Measurements from ENCODE around the gene DNAJC30. TPM values are rescaled to one million over a fixed set of nuclear protein-coding genes. Genes with fewer than 3 reads are reported as not detected.
"Not testable (repeated sequence)": the region's sequence is repeated elsewhere in the genome, so short reads cannot be mapped to it uniquely, and the experiment has no call there.

The DNAJC30 gene
- total RNA-seq, 4 donors from 2014 or later, result 1.9 to 26.7 (median 6.8) TPM

DNA sequence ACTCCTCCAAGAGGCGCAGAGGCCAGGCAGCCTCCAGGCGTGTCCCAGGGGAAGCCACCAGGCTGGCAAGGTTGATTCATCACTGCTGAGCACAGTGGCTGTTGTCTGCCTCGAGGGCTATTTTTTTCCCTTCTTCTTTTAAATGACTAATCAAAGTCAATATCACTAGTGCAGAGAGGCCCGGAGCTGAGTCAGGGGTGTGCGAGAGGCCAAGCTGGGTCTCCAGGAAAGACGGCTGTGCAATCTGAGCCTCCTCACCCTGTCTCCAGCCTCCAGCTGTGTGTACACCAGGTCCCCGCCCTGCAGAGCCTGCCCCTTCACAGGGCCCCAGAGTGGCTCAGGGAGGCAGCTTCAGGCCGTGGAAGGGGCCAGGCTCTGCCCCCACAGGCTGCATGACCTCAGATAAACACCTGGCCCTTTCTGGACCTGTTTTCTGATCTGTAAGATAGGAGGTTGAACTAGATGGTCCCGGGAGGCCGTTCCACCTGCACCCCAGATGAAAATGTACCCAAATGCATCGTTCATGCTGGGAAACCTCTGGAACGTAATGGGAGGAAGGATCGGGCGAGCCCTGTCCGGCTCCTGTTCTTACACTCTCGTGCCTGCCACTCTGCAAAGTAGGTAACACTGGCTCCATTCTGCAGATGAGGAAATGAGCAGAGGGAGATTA, 32.5 kb upstream of the DNAJC30 start:
- WGBS, 2 donors (ENCODE audit: low coverage in 1 of 2), result 42% methylated on average over 16 of the region's 16 CpGs; no CpG with 5 or more reads in 1 of the 2 donors
- Histone ChIP-seq H3K36me3 (no peaks in the 10 kb centered on the region), H3K4me1 (peaks cover 21 to 49% (median 45%) of the 10 kb centered on the region in 4 donors), H3K27me3 (peaks cover 9% of the 10 kb centered on the region), H3K27ac (peak overlapping the region in 3 of 4 donors; percentile 30 to 76 (median 36)), H3K4me3 (no peak overlapping the region), H3K9me3 (no peaks in the 10 kb centered on the region)
- in situ Hi-C loops (cut with MboI; ENCODE audit: low pct_ligation_motif_present in 1 of 4, low pct_unique_long_range_greater_than_20kb in 1 of 4, low sequenced_read_pairs in 3 of 4) (loop anchor here in 1 of 4 donors (10.0 kb wide), 1 partner anchor 101 kb away; no protein-coding TSS in a partner anchor), intact Hi-C loops (cut with DNase I; ENCODE audit: low total_unique reads) (no loop called here)
- TF ChIP-seq EP300 (IDR thresholded peaks at IDR 0.05; ENCODE audit: low read depth) (no peak), POLR2A (IDR thresholded peaks at IDR 0.05) (no peak)
- TF ChIP-seq, protein P1, sequence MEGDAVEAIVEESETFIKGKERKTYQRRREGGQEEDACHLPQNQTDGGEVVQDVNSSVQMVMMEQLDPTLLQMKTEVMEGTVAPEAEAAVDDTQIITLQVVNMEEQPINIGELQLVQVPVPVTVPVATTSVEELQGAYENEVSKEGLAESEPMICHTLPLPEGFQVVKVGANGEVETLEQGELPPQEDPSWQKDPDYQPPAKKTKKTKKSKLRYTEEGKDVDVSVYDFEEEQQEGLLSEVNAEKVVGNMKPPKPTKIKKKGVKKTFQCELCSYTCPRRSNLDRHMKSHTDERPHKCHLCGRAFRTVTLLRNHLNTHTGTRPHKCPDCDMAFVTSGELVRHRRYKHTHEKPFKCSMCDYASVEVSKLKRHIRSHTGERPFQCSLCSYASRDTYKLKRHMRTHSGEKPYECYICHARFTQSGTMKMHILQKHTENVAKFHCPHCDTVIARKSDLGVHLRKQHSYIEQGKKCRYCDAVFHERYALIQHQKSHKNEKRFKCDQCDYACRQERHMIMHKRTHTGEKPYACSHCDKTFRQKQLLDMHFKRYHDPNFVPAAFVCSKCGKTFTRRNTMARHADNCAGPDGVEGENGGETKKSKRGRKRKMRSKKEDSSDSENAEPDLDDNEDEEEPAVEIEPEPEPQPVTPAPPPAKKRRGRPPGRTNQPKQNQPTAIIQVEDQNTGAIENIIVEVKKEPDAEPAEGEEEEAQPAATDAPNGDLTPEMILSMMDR (IDR thresholded peaks at IDR 0.05), result no peak
- peak; percentile 28 for DNase-seq

DNA sequence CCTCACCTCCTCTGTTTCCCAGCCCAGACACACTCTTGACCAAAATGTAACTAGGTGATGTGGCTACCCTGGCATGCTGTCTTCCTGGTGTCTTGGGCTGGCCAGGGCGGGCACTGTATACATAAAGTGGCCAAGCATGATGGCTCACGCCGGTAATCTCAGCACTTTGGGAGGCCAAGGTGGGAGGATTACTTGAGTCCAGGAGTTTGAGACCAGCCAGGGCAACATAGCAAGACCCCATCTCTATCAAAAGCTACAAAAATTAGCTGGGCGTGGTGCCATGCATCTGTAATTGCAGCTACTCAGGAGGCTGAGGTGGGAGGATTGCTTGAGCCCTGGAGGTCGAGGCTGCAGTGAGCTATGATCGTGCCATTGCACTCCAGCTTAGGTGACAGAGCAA, 30.1 kb upstream of the DNAJC30 start:
- in situ Hi-C loops (cut with MboI; ENCODE audit: low pct_ligation_motif_present in 1 of 4, low pct_unique_long_range_greater_than_20kb in 1 of 4, low sequenced_read_pairs in 3 of 4), result loop anchor here in 1 of 4 donors (10.0 kb wide), 1 partner anchor 99 kb away; no protein-coding TSS in a partner anchor
- intact Hi-C loops (cut with DNase I; ENCODE audit: low total_unique reads); H3K27ac ChIP-seq; H3K9me3 ChIP-seq; DNase-seq; H3K36me3 ChIP-seq; H3K4me3 ChIP-seq; H3K27me3 ChIP-seq: not testable (repeated sequence)
- peaks cover 21 to 32% (median 30%) of the 10 kb centered on the region in 4 donors for H3K4me1 ChIP-seq
- WGBS, 2 donors (ENCODE audit: low coverage in 1 of 2), result 95 to 100% methylated on average over 2 to 6 of the region's 6 CpGs

DNA sequence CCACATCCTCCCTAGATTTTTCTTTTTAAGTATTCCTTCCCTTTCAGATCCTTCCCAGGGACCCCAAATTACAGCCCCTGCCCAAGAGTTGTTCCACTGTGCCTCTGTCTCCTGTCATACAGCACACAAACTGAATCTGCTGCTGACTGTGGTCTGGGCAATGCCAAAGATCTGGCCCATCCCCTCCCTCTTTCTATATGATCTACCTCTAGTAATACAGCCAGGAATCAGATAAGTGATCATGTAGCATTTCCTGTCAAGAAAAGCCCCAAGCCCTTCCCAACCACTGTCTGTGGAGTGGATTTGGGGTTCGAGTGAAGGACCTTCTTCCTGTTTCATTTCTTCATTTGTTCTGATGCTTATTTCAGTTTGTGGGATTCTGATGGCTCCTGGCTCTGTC, 29.5 kb upstream of the DNAJC30 start:
- Histone ChIP-seq H3K4me1 (peaks cover 19 to 26% (median 24%) of the 10 kb centered on the region in 4 donors), H3K9me3 (no peaks in the 10 kb centered on the region), H3K36me3 (no peaks in the 10 kb centered on the region), H3K27me3 (no peaks in the 10 kb centered on the region), H3K4me3 (no peak overlapping the region), H3K27ac (no peak overlapping the region)
- 60 to 83% methylated on average over 1 of the region's 1 CpG for WGBS, 2 donors (ENCODE audit: low coverage in 1 of 2)
- intact Hi-C loops (cut with DNase I; ENCODE audit: low total_unique reads), result no loop called here
- no peak for DNase-seq
- in situ Hi-C loops (cut with MboI; ENCODE audit: low pct_ligation_motif_present in 1 of 4, low pct_unique_long_range_greater_than_20kb in 1 of 4, low sequenced_read_pairs in 3 of 4), result loop anchor here in 1 of 4 donors (10.0 kb wide), 1 partner anchor 98 kb away; no protein-coding TSS in a partner anchor
- no peak for TF ChIP-seq POLR2AphosphoS5 (IDR thresholded peaks at IDR 0.05)
- no peak for TF ChIP-seq POLR2A (IDR thresholded peaks at IDR 0.05)
- TF ChIP-seq EP300 (IDR thresholded peaks at IDR 0.05; ENCODE audit: low read depth), result no peak
- TF ChIP-seq, protein P1 (IDR thresholded peaks at IDR 0.05), result no peak

DNA sequence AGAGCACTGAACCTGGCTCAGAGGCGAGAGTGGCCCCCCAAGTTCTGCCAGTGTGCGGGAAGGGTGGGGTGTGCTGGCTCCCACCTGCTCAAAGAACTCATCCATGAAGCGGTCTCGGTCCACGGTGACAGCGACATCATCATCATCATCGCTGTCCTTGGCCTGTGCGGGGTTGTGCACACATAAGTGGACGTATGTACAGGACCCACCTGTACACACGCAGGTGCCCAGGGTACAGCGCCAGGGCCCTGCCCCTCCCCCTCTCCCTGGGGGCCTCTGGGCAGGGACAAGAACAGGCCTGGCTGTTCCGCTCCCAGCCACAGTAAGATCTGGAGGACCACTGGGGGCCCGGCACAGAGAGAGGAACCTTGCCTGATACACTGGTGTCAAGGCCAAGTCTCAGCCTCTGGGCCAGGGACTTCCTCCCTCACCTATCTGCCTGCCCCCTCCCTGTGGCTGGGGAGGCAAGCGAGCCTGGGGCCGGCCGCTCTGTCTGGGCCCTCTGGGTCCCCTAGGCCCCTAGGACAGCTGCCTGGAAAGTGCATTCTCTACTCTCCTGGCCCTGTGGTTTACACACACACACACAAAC, 25.8 kb upstream of the DNAJC30 start:
- no peak overlapping the region for H3K27ac ChIP-seq
- no peak for DNase-seq
- H3K4me1 ChIP-seq, result peaks cover 6 to 16% (median 12%) of the 10 kb centered on the region in 4 donors
- intact Hi-C loops (cut with DNase I; ENCODE audit: low total_unique reads) (no loop called here), in situ Hi-C loops (cut with MboI; ENCODE audit: low pct_ligation_motif_present in 1 of 4, low pct_unique_long_range_greater_than_20kb in 1 of 4, low sequenced_read_pairs in 3 of 4) (no loop called here)
- no peaks in the 10 kb centered on the region for H3K27me3 ChIP-seq
- no peaks in the 10 kb centered on the region for H3K36me3 ChIP-seq
- 86% methylated on average over 16 of the region's 16 CpGs; no CpG with 5 or more reads in 1 of the 2 donors for WGBS, 2 donors (ENCODE audit: low coverage in 1 of 2)
- no peak overlapping the region for H3K4me3 ChIP-seq
- no peaks in the 10 kb centered on the region for H3K9me3 ChIP-seq
- TF ChIP-seq POLR2AphosphoS5 (IDR thresholded peaks at IDR 0.05), result no peak
- TF ChIP-seq, protein P1 (IDR thresholded peaks at IDR 0.05), result no peak
- TF ChIP-seq POLR2A (IDR thresholded peaks at IDR 0.05), result no peak
- no peak for TF ChIP-seq EP300 (IDR thresholded peaks at IDR 0.05; ENCODE audit: low read depth)

All from transverse colon (tissue), 4 donors.